PC-3 (cell line): ENCODE measurements around the gene DZIP1.

Source experiments
- EZH2 ChIP-seq: fragments of 300-600 bp; sonication (generic); IDR thresholded peaks from one replicate; pipeline ENCODE4 v1.6.1; 2017; ENCODE audit warnings: antibody characterized with exemption, mild to moderate bottlenecking, low read length; ENCODE audit not compliant: unreplicated experiment
- EZH2phosphoT487 ChIP-seq: fragments of 300-600 bp; sonication (generic); IDR thresholded peaks from 2 replicates; pipeline ENCODE4 v1.6.1; 2018; ENCODE audit warnings: mild to moderate bottlenecking, antibody characterized with exemption, low read length, borderline replicate concordance
- TF ChIP-seq, protein P1 (sequence below): fragments of 300-600 bp; sonication (generic); conservative IDR thresholded peaks from 2 replicates; pipeline ENCODE4 v1.5.1; 2017; ENCODE audit warnings: antibody characterized with exemption, low read depth, mild to moderate bottlenecking, low read length

- TF ChIP-seq, protein P1, sequence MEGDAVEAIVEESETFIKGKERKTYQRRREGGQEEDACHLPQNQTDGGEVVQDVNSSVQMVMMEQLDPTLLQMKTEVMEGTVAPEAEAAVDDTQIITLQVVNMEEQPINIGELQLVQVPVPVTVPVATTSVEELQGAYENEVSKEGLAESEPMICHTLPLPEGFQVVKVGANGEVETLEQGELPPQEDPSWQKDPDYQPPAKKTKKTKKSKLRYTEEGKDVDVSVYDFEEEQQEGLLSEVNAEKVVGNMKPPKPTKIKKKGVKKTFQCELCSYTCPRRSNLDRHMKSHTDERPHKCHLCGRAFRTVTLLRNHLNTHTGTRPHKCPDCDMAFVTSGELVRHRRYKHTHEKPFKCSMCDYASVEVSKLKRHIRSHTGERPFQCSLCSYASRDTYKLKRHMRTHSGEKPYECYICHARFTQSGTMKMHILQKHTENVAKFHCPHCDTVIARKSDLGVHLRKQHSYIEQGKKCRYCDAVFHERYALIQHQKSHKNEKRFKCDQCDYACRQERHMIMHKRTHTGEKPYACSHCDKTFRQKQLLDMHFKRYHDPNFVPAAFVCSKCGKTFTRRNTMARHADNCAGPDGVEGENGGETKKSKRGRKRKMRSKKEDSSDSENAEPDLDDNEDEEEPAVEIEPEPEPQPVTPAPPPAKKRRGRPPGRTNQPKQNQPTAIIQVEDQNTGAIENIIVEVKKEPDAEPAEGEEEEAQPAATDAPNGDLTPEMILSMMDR = no peak
- TF ChIP-seq EZH2 (no peak), EZH2phosphoT487 (no peak)
Observed at GRCh38 chr13:95650696-95651095, 6.2 kb upstream of the DZIP1 start.
